HG03139 (cell line): Measurements from ENCODE around the gene IQCH.

Experiments used
- ATAC-seq: cut with Tn5 transposase; IDR thresholded peaks from one replicate; pipeline ENCODE4 v1.9.1; 2021; ENCODE audit not compliant: unreplicated experiment

The IQCH gene

DNA sequence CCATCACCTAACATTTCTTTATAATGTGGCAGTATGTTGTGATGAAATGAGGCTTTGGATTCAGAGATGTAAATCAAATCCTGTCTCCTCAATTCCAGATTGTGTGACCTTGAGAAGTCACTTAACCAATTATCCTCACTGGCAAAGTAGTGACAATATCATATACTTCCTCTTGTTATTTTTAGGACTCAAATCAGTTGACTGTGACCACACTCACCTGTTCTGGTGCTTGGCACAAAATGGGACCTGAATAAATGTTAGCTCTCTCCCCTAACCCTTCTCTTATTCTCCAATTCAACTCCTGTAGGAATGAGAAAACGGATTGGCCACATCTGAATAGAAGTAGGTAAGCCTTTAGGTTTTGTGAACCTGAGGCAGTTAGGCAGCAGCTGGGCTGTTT lies 42.1 kb downstream of the IQCH start:
- ATAC-seq, result no peak

DNA sequence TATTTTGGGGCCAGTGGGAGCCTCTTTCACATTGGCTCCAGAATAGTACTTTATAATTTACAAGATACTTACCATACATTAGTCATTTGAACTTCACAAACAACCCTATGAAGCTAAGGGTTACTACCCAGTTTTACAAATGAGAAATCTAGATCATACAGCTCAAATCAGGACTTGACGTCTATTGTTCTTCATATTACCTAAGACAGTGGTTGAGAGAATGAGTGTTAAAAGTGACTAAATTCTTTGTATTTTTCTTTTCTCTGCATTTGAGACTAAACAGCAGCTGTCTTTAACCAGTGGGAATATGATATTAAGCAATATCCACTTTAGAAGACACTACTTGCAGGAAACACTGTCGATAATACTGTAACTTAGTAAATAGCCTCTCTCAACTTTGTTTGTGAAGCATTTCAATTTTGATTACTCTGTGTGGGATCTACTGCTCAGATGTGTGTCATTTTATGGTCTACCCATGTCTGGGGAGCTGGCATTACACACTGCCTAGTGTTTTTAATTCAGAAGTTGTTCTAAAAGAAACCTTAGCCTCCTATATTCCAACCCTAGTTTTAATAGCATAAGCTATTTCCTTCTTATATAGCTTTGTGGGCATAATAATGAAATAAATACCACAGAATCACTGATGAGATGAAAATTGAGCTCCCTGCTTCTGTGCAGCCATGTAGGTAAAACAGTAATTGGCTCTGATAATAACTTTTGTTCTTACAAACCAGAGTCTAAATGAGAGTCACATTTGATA lies 45.9 kb downstream of the IQCH start:
- ATAC-seq, result no peak

DNA sequence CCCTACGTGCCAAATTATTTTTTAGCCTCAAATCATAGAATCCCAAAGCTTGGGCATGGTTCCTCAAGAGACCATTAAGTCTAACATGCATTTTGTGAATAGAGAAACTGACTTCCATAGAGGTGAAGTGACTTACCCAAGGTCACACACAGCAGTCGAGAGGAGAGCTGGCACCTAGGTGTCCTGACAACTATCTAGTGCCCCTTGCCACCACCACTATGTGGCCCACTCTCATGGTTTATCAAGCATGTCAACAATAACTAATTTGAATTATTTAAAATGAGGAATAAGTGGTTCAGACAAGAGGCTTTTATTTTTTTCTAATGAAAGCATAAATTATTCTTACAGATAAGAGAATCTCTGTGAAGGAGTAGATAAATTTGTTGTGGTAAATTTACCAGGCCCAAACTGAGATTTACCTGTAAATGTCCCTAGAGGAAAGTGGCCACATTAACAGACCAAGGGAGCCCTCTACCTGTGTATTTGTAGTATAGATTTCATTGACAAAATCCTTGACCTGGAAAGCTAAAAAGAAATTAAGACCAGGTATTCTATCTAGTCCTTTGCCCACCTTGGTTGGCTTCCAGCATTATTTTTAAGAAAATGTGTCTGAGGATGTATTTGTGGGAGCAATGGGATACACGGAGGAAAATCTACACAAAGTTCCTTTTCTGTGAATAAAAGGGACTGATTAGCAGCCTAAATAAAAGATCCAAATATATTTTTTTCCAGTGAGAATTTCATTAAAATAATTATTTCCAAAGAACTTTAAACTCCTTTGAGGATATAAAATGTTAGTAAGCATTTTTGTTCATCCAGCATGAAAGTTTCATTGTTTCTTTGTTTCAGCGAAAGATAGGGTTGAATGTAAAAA lies 49.1 kb downstream of the IQCH start:
- no peak for ATAC-seq

DNA sequence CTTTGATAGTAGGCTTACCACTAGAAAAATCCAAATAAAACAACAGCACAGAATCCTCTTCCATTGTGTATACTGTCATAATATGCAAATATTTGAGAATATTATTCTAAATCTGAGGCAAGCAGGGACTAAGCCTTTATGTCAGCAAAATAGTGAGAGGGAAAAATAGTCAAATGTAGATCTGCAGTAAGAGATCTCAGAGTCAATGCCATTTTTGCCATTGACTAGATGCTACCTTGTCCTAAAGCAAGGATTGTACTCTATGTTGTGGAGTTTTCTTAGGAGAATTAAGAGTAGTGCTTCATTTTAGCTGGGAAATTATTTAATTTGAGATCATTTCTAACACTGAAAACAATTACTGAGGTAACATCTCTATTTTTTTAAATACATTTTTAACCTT lies 50.2 kb downstream of the IQCH start:
- ATAC-seq, result no peak

DNA sequence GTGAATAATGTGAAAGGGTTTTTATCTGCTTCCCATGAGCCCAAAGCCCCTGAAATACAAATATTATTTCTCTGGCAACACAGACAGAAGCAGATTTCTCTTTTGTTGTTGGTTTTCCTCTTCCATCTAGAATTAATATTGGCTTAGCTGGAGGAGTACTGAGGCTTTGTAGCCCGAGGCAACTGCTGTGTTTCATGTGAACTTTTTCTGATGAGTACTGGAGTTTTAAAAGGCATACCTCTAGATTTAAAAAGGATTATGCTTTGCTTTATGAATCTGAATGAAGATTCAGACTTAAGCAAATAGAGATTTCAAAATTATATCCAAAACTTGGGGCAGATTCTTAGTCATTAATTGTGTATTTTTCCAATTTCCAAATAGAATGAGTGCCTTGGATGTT lies 50.9 kb downstream of the IQCH start:
- no peak for ATAC-seq

DNA sequence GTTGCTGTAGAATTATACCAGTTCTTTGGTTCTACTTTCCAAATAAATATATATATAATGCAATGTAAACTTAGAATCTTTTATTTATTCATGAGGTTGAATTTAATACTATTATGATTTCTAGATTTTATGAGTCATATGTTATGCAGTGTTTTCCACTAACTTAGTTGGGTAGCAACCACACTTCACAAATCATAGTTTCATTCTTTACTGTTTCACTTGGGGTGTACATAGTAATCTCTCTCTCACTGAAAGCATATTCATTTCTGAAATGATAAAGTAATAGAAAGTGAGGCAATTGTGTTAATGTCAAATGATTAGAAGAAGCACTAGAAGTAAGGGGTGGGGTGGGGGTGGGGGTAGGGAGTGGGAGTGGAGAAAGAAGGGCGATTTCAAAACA lies 52.6 kb downstream of the IQCH start:
- ATAC-seq, result no peak

DNA sequence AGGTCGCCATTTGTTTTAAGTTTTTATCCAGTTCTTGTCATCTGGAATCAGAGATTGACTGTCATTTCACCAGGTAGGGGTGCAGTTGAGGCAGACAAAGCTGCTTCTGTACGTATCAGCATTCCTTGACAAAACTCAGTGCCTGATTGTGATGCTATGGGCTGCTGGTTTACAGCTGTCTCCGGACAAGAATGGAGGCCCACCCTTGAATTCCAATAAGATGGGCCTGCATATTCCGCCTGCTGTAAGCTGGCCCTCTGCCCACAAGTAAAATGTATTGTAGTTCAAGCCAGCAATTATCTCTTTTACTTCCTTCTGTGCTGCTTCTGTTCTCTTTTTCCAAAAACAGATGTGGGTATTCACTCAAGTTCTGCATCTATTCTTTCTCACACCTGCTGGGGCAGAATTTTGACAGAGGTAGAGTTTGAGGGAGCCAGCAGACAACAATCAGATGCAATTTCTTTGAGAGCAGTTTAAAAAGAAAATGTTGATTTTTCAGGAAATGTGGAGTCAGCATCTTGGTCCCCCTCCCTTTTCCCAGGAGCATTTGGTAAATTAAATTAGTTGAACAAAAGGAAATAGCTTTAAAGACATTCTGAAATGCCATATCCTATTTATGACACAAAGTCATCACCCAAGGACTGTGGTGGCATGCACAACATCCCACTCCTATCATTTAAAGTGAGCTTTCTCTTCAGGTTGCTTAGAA lies 53.5 kb downstream of the IQCH start:
- ATAC-seq, result no peak

DNA sequence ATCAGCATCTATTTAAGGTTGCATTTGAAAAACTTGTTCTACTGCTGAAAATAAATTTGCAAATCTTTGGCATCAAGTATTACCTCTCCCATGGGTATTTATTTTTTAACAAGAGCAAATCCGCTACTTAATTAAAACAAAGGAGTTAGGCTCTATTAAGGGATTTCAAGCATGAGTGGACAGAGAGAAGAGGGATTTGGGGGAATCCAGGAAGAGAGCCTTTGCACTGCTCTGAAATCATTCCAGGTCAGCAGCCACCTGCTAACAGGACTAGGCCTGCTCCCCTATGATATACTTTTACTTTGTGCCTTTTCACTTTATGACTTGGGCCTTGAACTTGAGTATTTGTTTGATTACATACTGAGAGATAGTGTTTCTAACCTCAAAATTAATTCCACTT lies 57.1 kb downstream of the IQCH start:
- no peak for ATAC-seq

DNA sequence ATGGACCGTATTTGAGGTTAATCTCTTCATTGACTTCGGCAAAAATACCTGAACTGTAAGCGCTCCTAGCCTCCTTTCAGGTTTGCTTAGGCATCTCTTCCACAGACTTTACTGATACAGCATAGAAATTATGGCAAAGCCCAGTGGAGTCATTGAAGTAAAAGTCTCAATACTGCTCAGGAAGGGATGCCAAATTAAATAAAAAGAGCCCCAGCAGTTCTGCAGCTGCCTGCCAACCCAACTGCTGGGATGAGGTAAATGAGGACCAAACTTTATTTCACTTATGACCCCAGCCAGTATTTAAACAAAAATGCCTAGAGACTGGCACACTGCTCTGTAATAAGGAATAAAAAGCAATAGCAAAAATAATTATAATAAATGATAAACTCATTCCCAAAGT lies 65.4 kb downstream of the IQCH start:
- no peak for ATAC-seq

DNA sequence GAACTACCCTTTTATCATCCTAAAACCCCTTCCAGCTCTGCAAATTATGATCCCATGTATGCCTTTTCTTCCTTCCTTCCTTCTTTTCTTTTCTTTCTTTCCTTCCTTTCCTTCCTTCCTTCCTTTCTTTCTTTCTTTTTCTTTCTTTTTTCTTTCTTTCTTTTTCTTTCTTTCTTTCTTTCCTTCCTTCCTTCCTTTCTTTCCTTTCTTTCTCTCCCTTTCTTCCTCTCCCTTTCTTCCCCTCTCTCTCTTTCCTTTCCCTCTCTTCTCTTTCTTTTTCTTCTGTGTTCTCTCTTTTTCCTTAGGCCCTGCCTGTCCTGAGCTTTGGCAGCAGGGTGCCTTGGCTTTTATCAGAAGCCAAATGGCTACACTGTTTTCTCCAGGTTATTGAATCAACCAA lies 66.8 kb downstream of the IQCH start:
- no peak for ATAC-seq

DNA sequence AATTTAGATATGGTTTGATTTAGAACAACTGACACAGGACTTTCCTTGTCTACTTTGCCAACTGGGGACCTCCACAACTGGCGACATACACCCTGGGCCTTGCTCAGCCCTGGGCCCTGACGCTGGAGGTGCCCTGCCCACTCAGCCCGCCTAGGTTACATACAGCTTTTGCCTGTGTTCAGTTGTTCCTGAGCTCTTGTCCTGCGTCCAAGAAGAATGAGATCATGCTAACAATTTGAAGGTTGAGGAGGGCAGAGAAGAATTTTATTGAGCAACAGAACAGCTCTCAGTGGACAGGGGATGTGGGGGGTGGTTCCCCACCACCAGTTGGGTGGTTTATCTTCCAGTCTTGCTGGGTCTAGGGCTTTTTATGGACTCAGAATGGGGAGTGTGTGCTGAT lies 67.9 kb downstream of the IQCH start:
- no peak for ATAC-seq

DNA sequence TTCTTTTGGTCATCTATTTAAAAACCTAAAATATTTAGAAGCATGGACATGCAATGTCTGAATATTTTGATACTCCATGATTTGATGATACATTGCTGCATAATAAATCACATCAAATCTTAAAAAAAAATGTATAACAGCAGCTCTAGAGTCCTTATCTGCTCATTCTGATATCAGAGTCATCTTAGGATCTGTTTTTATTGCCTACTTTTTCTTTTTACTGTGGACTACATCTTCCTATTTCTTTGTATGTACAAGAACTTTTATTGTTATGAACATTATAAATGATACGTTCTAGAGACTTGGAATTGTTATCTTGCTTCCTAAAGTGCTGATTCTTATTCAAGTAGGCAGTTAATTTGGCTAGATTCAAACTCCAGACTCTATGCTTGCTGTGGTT lies 72.7 kb downstream of the IQCH start:
- ATAC-seq, result no peak

DNA sequence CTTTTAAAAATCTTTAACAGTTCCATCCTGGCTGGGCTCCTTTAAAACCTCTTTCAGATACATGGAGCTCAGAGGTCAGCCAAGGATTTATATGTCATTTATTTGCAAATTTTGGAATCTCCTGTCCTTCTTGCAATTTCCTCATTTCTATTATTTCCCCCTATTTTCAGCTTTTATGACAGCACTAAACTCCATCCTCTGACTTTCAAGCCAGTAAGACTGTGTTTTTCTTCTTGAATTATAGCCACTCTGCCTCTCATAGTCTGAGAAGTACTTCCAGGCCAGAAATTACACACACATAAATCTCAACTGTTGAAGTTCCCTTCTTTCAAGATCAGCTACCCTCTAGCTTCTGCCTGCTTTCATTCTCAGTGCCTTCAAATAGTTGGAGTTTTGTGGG lies 73.2 kb downstream of the IQCH start:
- no peak for ATAC-seq

DNA sequence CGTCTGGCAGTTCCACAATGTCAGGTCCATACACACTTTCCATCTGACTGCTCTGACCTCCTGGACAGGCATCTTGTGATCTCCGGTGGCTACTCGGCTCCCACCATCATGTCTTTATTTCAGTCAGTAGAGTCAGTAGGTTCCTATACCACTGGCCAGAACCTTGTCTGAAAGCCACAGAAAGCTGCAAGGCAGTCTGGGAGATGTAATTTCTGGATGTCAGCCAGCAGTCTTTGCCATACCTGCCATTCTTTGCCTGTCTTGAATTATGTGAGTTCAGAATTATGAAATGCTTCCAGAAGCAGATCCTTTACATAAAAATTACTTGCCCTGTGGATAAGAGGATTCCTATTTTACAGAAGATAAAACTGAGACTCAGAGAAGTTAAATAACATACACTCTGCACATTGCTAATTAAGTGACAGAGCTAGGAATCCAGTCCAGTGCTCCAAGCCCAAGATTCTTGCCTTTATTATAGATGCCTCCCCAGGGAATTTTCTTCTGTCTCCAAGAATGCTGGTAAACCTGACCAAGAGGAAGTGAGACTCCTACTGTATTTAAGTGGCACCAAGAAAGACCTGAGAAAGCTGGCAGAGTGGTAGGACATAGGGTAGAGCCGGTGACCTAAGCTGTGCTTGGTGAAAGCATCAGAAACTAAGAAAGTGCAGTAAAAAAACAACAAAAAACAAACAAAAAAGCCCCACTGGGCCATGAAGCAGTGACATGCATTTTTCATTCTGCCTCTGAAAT lies 75.6 kb downstream of the IQCH start:
- no peak for ATAC-seq

DNA sequence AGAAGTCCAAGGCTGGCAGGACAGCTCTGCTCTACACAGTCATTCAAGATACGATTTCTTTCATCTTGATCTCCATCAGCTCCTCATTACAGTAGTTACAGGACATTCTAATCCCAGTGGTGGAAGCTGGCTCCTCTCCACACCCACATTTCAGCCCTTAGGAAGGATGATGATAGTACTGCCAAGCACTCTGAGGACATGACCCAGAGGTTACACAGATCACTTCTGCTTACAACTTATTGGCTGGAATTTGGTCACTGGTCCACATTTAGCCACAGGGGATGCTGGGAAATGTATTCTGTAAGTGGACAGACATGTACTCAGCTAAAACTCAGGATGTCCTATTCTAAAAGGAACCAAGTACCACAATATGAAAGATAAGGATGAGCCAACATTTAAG lies 77.1 kb downstream of the IQCH start:
- no peak for ATAC-seq

DNA sequence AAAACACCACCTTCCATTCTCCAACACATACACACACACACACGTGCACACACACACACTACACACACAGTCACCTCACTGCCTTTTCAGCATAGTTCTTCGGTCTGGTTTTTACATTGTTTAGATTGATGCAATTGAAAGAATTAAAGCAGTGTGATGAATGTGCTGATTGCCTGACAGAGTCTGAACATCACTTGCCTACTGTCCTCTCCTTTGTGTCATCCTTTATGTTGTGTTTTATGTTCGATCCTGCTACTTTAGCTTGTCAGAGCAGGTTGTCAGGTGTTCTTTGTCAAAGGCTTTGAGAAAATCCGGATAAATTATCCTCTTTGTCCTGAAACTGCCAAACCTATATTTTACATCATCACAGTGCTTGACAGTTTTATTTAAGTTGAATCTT lies 80.4 kb downstream of the IQCH start:
- ATAC-seq, result no peak

DNA sequence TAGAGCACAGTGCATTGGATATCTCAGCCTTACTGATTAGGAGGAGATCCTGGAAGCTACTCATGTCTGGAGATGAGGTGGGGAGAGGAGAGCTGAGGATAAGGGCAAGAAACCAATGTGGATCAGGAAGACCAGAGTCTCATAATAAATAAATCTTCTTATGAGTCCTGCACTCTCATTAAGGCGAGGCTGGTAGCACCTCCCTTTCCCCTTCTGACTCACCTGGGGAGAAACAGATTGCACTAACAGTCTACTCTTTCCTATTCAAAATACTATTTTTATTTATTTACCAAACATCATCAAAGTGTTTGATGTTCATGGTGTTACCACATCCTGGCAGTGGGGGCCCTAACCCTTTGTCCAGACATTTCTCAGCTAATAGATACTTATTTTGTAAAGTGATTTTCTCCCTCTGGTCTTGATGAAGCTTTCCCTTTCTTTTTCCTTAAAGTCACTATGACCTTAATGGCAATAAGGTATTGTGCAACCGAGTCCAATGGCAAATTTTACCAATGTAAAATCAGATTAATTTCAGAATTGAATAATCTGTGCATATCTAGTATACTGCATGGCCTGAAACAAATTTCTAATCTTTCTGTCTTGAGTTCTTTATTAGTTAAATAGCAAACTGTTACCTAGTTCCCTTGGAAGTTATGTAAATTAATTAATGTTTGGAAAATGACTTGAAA lies 81.1 kb downstream of the IQCH start:
- ATAC-seq, result no peak

DNA sequence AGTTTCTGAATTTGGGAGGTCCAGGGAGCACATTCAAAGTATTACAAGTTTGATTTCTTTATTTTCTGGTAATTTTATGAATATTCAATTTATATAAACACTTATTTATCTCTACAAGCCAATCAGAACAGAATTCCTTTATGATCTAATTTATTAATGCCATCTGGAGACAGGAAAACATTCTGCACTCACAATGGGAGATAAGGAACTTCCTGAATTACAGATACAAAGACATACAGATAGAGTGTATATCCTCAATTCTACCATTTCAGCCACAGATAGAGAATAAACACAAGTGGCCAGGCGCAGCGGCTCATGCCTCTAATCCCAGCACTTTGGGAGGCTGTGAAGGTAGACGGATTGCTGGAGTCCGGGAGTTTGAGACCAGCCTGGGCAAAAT lies 86.0 kb downstream of the IQCH start:
- no peak for ATAC-seq

DNA sequence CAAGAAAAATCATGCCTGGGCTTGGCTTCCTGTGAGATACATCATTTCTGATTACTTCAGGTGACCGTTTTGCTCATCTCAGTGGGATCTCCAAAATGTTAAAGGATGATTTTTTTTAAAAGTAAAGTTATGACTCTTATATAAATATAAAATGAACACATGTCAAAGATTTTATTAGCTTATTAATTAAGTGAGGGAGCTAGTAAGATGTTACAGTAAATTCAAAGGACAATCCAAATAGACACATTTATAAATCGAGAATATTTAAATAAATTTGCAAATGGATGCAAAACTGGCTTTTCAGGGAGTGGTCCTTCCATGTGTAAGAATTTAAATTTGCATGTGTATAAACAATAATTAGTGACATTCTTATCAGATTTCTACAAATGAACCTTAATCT lies 87.0 kb downstream of the IQCH start:
- ATAC-seq, result no peak

DNA sequence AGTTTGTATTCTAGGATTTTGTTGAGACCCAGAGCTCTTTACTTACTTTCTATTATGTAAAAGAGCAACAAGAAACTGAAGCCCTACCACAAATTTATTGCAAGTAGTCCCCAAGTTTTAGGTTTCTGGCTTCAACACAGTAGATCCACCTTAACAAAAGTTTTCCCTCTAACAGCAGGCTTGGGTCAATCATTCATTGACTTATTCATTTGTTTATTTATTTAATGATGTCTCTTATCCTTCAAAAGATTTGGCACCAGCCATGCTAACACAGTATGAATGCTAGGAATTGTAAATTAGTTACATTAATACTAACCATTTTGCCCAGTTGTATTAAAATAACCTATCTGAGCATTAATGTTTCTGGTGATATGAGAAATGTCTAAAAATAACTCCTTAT lies 88.6 kb downstream of the IQCH start:
- no peak for ATAC-seq

DNA sequence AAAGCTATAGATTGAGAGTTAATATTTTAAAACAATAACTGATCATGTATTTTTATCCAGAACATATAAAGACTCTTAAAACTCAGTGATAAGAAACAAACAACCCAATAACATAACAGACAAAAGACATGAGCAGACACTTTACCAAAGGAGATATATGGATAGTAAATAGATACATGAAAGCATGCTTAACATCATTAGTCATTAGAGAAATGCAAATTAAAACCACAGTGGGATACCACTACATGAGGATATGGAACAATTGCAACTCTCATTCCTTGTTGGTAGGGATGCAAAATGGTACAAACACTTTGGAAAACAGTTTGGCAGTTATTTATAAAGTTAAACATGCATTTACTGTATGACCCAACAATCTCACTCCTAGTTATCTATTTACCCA lies 95.0 kb downstream of the IQCH start:
- ATAC-seq, result no peak
